ENCODE measurements around the gene TMIGD3. TPM values are rescaled to one million over a fixed set of nuclear protein-coding genes. Genes with fewer than 3 reads are reported as not detected.
A peak's percentile ranks its signal among the peaks of the same experiment; 100 is the strongest.

The TMIGD3 gene
- total RNA-seq, 1 donor from 2014 or later = not detected

DNA sequence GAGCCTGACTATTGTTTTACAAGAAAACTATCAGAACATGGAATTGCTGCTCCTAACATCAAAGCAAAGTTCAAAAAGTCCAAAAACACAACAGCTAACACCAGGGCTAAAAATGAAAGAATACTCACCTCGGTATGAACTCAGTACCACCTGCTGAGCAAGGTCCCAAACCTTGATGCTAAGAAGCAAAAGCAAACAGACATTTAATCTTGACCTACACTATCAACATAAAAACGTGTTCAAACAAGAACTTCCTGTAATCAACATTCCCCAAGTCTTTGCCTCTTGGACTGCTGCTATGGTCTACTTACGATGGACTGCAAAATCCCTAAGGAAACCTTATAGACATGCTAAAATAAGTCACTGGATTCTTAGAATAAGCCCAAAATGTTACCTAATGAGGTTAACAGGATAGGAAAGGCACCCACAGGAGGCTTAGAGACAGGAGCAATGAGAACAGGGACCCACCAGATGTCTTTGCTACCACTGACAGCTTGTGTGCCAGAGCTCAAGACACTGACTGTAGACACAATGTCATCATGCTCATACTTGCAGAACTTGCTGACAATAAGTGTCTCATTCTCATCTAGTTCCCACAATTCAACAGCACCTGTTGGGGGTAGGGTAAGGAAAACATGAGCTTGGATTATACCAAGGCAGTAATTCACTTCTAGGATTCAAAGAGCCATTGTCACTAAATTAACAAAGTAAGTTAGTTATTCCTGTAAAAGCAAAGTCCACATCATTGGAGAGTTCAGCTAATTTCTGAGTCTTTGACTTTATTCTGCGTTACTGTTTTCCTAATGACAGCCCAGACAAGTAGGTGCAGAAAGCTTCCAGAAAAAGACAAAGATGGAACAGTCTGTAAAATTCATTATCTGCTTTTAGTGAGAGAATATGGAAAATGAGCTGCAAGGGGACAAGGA is 56.2 kb downstream of the TMIGD3 start:
- peaks cover 51% of the 10 kb centered on the region for H3K4me1 Mint-ChIP-seq
- no peak for DNase-seq (ENCODE audit: low read depth, low spot score)
- peaks cover 19% of the 10 kb centered on the region for H3K36me3 Mint-ChIP-seq (ENCODE audit: low read depth)
- H3K27ac Mint-ChIP-seq (ENCODE audit: unreplicated experiment) = peak overlapping the region; percentile 12
- TF ChIP-seq, protein P1, sequence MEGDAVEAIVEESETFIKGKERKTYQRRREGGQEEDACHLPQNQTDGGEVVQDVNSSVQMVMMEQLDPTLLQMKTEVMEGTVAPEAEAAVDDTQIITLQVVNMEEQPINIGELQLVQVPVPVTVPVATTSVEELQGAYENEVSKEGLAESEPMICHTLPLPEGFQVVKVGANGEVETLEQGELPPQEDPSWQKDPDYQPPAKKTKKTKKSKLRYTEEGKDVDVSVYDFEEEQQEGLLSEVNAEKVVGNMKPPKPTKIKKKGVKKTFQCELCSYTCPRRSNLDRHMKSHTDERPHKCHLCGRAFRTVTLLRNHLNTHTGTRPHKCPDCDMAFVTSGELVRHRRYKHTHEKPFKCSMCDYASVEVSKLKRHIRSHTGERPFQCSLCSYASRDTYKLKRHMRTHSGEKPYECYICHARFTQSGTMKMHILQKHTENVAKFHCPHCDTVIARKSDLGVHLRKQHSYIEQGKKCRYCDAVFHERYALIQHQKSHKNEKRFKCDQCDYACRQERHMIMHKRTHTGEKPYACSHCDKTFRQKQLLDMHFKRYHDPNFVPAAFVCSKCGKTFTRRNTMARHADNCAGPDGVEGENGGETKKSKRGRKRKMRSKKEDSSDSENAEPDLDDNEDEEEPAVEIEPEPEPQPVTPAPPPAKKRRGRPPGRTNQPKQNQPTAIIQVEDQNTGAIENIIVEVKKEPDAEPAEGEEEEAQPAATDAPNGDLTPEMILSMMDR (conservative IDR thresholded peaks at IDR 0.05) = no peak
- no peaks in the 10 kb centered on the region for H3K9me3 Mint-ChIP-seq
- no peaks in the 10 kb centered on the region for H3K27me3 Mint-ChIP-seq (ENCODE audit: low read depth)
- H3K4me3 Mint-ChIP-seq = peak overlapping the region; percentile 100

DNA sequence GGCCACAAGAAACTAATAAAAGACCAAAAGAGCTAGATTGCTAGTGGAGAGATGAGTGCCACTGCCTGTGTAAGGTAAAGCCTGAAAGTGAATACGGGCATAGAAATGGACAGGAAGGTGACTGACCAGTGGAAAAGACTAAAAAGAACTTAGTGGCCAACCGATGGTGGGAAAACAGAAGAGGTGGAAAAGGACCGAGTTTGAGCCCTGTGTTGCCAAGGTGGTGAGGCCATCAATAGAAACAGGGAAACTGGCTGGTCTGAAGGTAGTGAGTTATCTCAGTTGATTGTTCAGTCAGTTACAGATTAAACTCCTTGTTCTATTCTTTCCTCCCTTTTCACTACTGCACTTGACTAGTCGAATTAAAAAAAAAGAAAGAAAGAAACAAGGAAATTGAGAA is 56.9 kb downstream of the TMIGD3 start:
- H3K4me3 Mint-ChIP-seq = peak overlapping the region; percentile 78
- H3K9me3 Mint-ChIP-seq = no peaks in the 10 kb centered on the region
- peaks cover 19% of the 10 kb centered on the region for H3K36me3 Mint-ChIP-seq (ENCODE audit: low read depth)

DNA sequence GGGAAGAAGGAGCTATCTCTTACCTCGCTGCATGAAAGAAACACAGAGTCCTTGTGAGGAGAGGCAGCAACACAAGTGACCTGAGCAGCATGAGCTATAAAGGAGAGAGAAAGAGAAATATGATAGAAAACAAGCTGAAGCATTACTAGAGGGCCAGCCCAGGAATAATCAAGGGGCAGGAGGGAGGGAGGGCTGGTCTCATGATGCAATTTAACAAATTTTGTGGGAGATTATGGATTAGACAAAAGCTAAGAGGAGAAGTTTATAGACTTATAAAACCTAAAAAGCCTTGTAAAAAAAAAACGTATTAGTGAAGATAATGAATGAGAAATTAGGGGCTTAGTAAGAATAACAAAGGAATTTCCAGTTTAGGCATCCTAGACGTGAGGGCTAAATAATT is 59.4 kb downstream of the TMIGD3 start:
- H3K27ac Mint-ChIP-seq (ENCODE audit: unreplicated experiment) = no peak overlapping the region
- H3K9me3 Mint-ChIP-seq = no peaks in the 10 kb centered on the region
- peaks cover 24% of the 10 kb centered on the region for H3K36me3 Mint-ChIP-seq (ENCODE audit: low read depth)
- H3K4me1 Mint-ChIP-seq = peaks cover 24% of the 10 kb centered on the region
- H3K4me3 Mint-ChIP-seq = peak overlapping the region; percentile 12
- TF ChIP-seq, protein P1 (conservative IDR thresholded peaks at IDR 0.05) = no peak
- H3K27me3 Mint-ChIP-seq (ENCODE audit: low read depth) = no peaks in the 10 kb centered on the region
- DNase-seq (ENCODE audit: low read depth, low spot score) = no peak

More for the DNA sequence above, 56.9 kb downstream of the TMIGD3 start:
- H3K4me1 Mint-ChIP-seq = peaks cover 44% of the 10 kb centered on the region
- TF ChIP-seq, protein P1 (conservative IDR thresholded peaks at IDR 0.05) = no peak
- H3K27me3 Mint-ChIP-seq (ENCODE audit: low read depth) = no peaks in the 10 kb centered on the region
- DNase-seq (ENCODE audit: low read depth, low spot score) = no peak
- peak overlapping the region; percentile 12 for H3K27ac Mint-ChIP-seq (ENCODE audit: unreplicated experiment)

DNA sequence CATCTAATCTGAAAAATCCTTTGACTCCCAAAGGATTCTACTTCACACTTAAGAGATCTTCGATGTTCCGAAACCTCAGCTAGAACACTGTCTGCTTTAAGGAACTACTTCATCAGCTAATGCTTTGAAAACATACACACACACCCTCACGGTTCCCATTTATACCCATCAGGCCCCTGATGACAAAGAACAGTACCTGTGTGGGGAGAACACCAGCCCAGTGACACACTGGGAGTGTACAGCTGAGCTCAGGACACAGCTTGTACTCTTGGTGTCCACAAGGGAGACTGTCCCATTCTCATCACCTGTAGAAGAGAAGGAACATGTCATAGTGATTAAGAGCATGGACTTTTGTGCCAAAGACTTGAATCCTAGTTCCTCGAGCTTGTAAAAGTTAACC is 61.0 kb downstream of the TMIGD3 start:
- Mint-ChIP-seq H3K36me3 (ENCODE audit: low read depth) (peaks cover 26% of the 10 kb centered on the region), H3K27me3 (ENCODE audit: low read depth) (no peaks in the 10 kb centered on the region), H3K4me3 (no peak overlapping the region), H3K27ac (ENCODE audit: unreplicated experiment) (no peak overlapping the region), H3K9me3 (no peaks in the 10 kb centered on the region), H3K4me1 (peaks cover 11% of the 10 kb centered on the region)
- no peak for DNase-seq (ENCODE audit: low read depth, low spot score)
- TF ChIP-seq, protein P1 (conservative IDR thresholded peaks at IDR 0.05) = no peak

DNA sequence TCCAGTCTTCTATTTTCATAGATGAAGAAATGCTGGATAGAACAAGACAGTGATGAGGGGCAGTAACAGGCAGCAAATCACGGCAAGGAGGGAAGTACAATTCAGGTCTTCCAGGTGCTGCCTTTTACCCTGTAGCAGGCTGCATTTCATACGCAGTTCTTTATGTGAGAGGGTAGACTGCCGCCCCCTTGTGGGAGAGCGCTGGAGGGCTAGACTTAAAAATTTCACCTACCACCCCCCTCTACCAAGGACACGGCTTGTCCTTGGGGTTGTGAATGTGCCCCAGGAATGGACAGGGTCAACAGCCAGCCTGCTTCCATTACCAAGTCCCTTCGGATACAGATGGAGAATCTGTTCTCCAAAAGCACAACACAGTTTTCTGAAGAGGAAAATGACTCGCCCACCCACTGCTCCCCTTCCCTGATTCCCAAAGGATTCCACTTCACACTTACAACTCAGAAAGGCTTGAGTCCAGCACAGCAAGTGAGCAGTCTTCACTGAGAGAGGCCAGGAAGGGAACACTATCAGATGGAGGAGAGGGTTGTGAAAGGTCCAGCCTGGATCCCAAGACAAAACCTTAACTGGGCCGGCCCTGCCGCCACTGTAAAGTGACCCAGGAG is 61.8 kb downstream of the TMIGD3 start:
- H3K27me3 Mint-ChIP-seq (ENCODE audit: low read depth) = no peaks in the 10 kb centered on the region
- peaks cover 25% of the 10 kb centered on the region for H3K36me3 Mint-ChIP-seq (ENCODE audit: low read depth)
- no peaks in the 10 kb centered on the region for H3K9me3 Mint-ChIP-seq
- TF ChIP-seq, protein P1 (conservative IDR thresholded peaks at IDR 0.05) = peak; percentile 65
- peak; percentile 32 for DNase-seq (ENCODE audit: low read depth, low spot score)
- H3K27ac Mint-ChIP-seq (ENCODE audit: unreplicated experiment) = no peak overlapping the region
- H3K4me3 Mint-ChIP-seq = no peak overlapping the region
- peaks cover 5% of the 10 kb centered on the region for H3K4me1 Mint-ChIP-seq
